HG03521 (cell line): Measurements from ENCODE around the gene BICD2.

Experiments
- ATAC-seq: cut with Tn5 transposase; IDR thresholded peaks from one replicate; pipeline ENCODE4 v1.9.1; 2021; ENCODE audit warnings: mild to moderate bottlenecking, moderate library complexity; ENCODE audit not compliant: unreplicated experiment

BICD2 gene

DNA sequence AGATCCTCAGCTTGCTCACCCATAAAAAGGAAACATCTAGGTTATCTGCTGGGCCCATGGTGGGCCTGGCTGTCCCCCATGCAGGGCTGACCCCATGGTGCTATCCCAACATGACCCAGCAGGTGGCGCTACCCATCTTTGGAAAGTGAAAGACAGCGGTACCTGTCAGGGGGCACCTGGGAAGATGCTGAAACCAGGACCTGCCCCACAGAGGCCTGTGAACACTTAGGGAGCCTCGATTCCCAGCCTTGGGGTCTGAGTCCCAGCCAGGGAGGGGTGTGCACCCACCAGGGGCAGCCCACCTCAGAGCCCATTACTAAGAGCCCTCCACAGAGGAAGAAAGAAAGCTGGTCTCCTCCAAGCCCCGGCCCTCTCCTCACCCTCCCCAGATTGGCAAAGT, 48.1 kb downstream of the BICD2 start:
- ATAC-seq, result peak; percentile 41

DNA sequence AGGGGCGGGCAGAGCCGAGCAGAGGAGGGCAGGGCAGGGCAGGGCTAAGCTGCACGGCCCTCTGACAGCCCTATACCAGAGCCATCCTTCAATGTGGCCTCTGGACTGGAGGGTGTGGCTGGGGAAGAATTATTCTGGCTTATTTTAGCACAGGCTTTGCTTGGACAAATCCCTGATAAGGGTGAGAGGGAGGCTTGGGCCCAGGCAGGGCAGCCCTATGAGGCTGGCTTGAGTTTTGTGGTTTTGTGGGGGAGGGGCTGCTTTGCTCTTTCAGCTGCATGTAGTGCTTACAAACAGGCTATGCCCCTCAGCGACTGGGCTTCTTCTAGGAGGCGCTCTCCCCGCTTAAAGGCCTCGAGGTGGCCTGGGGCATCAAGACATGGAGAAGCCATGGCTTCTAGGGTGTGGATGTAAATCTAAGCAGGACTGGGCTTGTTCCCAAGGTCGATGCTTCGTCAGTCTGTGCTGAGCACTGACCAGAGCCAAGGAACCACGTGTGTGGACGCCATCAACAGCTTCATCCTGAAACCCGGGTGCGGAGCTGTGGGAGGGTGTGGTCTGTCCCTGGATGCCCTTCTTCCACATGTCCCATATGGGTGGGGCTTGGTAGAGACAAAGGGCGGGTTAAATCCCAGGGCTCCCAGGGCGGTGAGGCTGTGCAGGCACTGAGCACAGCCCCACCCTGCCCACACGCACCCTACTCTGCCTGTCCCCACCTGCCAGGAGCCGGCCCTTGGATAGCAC, 49.0 kb downstream of the BICD2 start:
- ATAC-seq, result no peak

DNA sequence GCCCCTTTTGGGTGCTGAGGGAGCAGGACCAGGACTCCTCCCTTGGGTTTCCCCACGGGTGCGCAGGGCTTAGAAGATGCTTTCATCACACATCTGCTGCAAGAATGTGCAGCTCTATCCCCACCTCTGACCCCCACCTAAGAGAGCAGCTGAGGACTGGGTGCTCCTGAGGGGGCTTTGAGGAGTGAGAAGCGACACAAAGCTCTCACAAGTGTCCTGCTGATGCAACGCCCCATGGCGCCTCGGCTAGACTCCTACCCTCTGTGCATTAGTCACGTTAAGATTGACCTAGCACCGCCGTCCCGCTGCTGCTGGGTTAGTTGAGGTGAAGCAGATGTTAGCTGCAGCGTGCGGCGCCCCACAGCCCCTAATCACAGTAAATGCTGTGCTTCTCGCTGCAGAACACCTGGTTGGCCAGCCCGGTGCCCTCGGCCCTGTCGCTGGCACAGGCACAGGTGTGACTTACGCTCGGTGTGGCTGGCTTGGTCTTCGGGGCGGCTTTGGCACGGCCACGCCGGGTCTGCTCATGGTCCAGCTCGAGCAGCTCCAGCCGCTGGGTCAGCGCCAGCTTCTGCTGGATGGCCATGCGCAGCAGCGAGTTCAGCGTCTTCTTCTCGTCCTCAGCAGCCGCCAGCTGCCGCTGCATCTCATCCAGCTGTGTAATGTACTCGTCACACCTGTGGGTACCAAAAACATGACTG, 49.7 kb downstream of the BICD2 start:
- no peak for ATAC-seq

DNA sequence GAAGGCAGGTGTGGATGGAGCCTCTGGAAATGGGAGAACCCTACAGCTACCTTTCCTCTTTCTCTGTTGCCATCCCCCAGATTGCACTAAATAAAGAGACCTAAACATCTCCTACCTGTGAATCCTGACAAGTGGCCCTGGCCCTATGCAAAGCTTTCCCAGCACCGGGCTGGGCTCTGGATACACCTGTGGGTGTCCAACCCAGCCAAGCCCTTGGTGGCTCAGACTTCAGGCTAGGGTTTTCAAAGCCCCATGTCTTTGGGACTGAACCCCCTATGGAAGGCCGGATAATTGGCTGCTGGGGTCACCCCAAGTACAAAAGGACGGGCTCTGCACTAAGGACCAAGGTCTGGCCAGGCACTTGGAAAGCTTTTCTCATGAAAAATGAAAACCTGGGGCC, 50.6 kb downstream of the BICD2 start:
- no peak for ATAC-seq

DNA sequence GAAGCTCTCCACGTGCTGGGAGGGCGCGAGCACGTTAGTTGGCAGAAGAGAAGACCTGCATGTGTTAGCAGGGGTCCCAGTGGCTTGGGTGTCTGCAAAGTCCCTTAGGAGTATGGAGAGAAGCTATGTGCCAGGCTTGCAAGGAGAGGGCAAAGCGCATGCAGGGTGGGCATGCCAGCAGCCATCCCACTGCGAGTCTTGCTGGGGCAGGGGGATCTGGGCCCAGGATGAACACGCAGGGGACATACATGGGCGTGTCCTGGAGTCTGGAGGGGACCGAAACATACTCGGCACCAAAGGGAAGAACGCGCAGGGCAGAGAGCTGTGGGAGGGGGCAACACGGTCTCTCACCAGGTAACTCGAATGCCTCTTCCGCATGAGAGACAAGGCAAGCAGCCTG, 51.1 kb downstream of the BICD2 start:
- ATAC-seq, result no peak

DNA sequence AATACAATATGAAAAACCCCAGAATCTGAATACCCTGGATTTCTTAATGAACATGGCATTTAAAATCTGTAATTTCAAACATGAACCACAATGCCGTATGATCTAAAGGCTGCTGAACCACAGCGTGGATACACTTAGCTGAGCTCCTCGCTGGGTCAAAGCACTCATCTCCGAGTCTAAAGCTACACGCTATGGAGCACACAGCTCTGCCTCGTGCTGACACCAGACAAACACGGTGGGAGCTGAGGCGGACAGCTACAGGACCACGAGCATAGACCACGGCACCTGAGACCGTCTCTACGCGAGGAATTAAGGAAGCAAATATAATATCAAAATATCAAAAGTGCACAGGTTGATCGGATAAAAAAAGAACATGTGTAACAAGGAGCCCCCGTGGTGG, 51.9 kb downstream of the BICD2 start:
- no peak for ATAC-seq

DNA sequence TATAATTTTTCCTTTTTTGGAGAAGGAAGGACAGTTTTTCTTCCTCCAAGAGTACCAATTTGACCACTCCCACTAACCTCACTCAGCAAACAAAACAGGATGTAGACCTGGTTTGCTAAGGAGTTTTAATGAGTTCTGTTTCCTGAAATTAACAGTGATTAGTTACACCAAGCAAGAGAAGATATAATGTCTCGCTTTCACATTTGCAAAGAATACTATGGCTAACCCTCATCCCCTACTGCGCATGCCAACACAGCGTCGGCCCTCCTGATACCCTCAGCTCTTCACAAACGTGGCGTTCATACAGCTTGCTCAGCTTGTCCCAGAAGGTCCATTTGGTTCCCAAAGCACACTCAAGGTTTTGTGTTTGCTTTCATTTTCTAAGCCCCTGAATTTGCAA, 52.8 kb downstream of the BICD2 start:
- ATAC-seq, result no peak

DNA sequence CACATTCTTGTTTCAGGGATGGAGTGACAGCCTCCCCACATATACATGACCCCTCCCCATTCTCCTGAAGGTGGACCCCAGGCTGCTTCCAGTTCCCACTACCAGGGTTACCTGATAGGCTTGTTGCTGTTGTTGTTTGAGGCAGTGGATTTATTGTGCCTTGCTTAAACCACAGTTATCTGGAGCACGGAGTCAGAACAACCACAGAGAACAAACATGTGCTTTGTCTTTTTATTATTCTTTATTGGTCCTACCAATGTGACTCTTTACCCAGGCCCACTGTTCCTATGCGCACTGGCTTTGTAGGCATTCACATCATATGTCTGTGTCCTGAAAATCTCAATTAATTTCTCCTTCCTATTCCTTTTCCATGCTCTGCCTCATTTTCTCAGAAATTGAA, 53.5 kb downstream of the BICD2 start:
- no peak for ATAC-seq

DNA sequence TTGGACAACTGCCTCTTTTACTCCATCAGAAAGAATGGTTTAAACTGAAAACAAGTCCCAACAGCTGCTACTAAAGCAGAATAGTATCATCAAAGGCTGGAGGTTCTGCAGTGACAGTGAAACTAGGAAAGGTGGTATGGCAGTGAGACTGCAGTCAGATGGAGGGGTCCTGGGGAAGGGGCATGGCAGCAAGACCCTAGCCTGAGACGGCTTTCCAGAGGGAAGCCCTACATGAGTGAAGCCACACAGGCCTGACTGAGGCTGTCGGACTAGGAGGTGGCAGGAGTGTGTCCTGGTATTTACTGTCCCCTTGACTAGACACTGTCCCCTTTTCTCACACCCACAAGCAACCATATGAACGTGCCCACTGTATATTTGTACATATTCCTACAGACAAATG, 54.3 kb downstream of the BICD2 start:
- no peak for ATAC-seq

DNA sequence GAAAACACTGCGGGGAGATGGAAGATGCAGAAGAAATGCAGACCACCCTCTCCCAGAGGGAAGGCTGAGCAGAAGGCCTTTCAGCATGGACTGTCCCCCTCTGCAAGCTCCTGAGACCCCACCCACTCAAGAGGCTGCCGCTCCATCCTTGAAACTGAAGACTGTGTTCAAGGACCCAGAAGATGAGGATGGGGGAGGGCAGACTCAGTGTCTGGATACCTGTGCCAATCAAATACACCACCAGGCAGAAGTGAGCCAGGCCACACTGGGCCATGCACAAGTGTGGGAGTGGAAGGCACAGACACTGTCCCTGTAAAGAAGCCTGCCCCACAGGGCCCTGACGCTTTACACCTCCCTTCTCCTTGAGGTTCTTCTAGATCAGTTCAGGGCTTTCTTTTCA, 54.7 kb downstream of the BICD2 start:
- ATAC-seq, result no peak

DNA sequence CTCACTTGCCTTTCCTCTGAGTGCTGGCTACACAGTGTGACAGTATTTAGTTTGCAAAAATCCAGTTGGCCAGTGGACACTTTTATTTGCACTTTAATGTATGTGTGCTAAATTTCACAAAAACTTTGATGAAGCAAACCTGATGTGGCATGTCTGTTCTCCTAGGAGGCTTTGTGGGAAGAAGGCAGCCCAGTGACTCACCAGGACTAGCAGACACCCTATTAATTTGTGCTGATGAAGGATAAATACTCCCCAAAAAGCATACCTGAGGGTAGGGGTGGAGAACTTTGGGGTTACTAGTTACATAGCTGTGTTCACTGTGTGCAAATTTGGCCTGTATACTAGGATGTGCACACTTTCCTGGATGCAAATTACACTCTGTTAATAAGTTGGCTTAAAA, 55.4 kb downstream of the BICD2 start:
- ATAC-seq, result no peak

DNA sequence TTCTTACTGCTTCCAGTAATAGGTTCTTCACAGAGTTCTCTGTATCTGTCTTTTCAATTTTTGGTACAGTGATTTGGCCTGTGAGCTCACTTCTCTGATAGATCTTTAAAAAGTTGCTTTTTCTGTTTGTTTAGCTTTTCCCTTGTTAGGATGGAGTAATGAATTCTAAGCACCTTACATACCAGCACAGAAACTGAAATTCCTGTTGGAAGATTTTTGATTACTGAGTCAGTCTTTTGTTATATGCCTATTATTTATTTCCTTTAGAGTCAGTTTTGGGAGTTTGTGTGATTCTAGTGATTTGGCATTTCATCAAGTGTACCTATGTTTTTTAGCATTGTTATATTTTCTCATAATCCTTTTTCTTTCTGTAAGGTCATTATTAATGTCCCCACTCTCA, 57.1 kb downstream of the BICD2 start:
- no peak for ATAC-seq

DNA sequence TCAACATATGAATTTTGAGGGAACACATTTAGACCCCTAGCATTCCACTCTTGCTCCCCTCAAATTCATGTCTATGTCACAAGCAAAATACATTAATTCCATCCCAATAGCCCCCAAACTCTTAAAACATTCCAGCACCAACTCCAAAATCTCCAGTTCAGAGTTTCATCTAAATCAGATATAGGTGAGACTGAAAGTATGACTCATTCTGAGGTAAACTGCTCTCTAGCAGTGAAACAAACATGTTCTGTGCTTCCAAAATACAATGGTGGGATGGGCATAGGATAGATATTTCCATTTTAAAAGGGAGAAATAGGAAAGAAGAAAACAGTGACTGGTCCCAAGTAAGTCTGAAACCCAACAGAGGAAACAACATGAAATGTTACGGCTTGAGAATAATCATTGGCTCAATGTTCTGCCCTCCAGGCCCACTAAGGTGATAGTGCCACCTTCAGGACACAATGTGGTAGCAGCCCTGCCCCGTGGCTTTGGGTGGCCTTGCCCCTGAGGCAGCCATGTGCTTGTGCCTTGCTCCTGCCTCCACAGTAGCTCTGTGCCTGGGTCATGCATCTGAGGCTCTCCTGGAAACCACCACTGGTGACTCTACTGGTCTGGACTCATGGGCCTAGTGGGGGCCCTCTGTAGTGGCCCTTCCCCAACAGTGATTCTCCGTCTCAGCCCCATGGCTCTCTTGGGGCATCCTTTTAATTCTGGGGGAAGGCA, 58.3 kb downstream of the BICD2 start:
- ATAC-seq, result peak; percentile 53

DNA sequence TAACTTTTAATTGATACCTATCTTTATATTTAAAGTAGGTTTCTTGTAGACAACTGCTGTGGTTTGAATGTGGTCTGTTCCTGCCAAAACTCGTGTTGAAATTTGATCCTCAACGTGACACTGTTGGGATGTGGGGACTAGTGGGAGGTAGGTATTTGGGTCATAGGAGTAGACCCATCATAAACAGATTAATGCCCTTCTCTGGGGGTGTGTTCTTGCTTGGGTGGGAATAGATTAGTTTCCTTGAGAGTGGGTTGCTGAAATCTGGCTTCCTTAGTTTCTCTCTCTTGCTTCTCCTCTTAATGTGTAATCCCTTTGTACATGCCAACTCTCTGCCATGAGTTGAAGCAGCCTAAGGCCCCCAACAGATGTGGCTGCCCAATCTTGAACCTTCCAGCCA, 60.1 kb downstream of the BICD2 start:
- no peak for ATAC-seq

DNA sequence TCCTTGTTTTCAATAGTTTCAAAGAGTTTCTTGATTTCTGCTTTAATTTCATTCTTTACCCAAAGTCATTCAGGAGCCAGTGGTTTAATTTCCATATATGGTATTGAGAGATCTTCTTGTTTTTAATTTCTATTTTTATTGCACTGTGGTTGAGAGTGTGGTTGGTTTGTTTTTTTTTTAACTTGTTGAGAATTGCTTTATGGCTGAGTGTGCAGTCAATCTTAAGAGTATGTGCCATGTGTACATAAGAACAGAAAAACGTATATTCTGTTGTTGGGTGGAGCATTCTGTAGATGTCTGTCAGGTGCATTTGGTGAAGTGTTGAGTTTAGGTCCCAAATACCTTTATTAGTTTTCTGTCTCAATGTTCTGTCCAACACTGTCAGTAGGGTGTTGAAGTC, 68.0 kb downstream of the BICD2 start:
- no peak for ATAC-seq

DNA sequence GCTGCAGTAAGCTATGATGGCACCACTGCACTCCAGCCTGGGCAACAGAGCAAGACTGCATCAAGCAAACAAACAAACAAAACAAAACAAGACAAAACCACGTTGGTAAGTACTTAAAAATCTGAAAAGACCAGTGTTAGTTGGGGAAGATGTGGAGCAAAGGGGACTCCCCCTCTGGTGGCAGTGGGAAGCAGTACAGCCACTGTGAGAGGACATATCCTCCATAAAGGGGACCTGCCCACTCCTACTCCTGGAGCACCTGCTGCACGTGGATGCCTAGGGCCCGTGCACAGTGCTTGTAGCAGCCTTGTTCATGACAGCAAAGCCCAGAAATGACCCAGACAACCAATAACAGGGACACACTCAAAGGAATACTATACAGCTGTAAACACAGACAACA, 77.7 kb downstream of the BICD2 start:
- ATAC-seq, result no peak

DNA sequence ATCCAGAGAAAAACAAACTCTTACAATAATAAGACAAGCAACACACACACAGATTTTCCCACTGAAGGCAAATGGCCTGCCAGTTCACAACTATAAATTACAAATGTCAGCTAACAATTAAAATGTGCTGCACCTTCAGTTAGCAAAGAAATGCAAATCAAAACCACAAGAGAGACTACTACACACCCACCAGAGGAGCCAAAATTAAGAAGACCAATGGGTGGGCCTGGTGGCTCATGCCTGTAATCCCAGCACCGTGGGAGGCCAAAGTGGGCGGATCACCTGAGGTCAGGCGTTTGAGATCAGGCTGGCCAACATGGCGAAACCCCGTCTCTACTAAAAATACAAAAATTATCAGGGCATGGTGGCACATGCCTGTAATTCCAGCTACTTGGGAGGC, 79.6 kb downstream of the BICD2 start:
- no peak for ATAC-seq

DNA sequence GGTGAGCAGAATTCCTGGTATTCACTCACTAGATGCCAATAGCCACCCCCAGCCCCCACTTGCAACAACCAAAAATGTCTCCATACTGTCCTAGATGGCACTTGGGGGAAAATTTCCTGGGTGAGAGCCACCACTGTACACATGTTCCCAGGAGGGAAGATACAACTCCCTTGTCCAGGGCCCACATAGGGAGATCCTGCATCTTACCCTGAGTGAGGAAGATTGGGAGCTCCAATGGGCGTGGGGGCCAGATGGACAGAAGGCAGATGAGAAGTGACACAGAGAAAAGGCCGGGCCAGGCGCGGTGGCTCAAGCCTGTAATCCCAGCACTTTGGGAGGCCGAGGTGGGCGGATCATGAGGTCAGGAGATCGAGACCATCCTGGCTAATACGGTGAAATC, 82.4 kb downstream of the BICD2 start:
- ATAC-seq, result no peak

DNA sequence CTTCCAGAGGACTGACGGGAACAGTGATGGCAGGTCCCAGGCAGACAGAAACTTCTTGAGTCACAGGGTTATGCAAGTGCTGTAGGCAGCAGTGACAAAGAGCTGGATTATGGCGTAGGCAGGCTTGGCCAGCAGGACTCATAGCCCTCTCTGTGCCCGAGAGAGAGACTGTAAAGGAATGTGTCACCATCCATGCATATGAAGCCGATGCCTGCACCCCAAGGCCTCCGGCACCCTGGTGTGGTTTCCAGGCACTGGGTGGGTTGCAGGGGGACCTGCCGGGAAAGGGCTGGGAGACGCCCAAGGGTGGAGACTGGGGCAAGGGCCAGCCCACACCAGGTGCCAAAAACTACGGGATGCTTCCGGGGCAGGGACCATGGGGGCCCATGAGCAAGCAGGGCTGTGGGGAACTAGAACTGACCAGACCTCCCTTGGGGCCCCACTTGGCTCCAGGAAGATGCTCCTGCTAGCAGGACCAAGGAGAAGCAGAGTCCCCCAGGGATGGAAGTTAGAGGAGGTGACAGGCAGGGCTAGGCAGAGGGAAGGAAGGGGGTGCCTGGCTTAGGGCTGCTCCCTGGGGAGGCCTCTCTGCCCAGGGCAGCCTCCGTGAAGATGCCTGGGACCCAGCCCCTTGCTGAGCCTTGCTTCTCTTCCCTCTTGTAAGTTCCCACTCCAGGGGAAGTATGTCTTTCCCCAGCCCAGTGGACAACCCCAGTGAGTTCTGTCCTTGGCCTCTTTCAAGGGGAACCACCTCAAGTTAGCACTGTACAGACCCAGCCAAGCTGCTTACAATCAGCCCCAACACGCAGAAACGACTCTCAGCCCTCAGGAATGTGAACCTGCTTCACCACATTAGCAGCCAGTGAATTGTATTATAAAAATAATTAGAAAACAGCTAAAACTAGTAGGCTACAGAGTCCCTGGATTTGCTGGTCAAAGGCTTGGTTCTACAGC, 84.2 kb downstream of the BICD2 start:
- no peak for ATAC-seq

DNA sequence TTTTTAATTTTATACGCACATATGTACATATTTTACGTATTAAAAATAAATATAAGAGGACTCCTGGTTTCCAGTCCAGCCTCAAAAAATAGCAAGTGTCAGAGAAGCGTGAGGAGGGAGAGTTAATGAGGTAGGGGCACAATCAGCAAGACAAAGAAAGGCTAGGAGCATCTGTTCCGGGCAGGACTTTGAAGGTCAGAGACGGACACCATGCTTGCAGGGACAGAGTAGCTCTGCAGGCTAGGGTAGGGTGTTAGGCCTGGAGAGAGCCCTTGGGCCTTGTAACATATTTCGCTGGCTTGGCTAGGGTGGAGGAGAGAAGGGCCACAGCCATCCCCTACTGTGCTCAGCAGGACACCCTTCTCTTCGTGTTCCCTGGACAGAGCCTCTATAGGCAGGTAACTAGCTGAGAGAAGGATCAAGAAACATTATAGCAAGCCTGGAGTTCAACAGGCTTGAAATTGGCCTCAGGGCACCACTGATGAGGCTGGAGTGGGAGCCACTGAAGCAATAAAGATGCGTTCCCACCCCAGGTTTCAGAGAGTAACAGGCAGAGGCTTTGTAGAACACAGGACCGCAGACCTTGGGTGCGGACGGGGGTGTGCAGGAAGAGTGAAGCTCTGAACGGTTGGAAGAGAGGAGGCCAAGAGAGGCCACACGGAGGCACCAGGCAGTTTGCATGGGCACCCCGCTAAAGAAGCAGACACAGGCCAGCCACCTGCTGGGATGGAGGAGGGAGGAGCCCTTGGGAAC, 85.0 kb downstream of the BICD2 start:
- ATAC-seq, result no peak
